Stomach (tissue), 4 donors: ENCODE data around the gene GUK1.

Experiments used
- POLR2A ChIP-seq, 4 donors: fragments of 450-650 bp; IDR thresholded peaks; one replicate each; pipeline ENCODE4 v1.6.1; 2016; ENCODE audit warnings: antibody characterized with exemption in 4 of 4, control low read depth in 2 of 4, mild to moderate bottlenecking in 1 of 4, moderate library complexity in 1 of 4
- POLR2AphosphoS5 ChIP-seq, 3 donors: sonication (generic); formaldehyde crosslinking; IDR thresholded peaks; one replicate each; pipeline ENCODE4 v1.6.1; 2016; ENCODE audit warnings: antibody characterized with exemption in 3 of 3
- TF ChIP-seq, protein P1 (sequence below), 7 experiments: fragments of 450-650 bp in 4 of 7; fragments of 200-600 bp in 3 of 7; sonication (generic) in 3 of 7; IDR thresholded peaks; one replicate each; pipeline ENCODE4 v1.5.1; 2016 to 2019; ENCODE audit warnings: antibody characterized with exemption in 7 of 7, control low read depth in 2 of 7, mild to moderate bottlenecking in 1 of 7

DNA sequence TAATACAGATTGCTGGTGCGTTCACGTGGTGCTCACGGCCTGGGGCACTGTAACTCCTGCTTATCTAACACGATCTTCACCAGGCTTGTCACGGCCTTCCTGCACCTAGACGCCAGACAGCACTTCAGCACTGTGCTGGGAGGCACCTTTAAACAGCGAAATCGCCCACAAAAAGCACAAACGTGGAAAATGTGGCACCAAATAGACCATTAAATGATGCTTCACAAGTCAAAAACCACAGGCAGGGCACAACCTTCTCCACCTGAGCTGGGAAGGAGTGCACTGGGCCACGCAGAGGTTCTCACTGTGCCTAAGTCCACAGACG is 45.5 kb downstream of the GUK1 start:
- TF ChIP-seq POLR2A (IDR thresholded peaks at IDR 0.05) (no peak), POLR2AphosphoS5 (IDR thresholded peaks at IDR 0.05) (no peak)
- TF ChIP-seq, protein P1, sequence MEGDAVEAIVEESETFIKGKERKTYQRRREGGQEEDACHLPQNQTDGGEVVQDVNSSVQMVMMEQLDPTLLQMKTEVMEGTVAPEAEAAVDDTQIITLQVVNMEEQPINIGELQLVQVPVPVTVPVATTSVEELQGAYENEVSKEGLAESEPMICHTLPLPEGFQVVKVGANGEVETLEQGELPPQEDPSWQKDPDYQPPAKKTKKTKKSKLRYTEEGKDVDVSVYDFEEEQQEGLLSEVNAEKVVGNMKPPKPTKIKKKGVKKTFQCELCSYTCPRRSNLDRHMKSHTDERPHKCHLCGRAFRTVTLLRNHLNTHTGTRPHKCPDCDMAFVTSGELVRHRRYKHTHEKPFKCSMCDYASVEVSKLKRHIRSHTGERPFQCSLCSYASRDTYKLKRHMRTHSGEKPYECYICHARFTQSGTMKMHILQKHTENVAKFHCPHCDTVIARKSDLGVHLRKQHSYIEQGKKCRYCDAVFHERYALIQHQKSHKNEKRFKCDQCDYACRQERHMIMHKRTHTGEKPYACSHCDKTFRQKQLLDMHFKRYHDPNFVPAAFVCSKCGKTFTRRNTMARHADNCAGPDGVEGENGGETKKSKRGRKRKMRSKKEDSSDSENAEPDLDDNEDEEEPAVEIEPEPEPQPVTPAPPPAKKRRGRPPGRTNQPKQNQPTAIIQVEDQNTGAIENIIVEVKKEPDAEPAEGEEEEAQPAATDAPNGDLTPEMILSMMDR (IDR thresholded peaks at IDR 0.05) = no peak
